K562 (cell line): ENCODE results near the gene ARHGEF17.

Source experiments
- KDM1A ChIP-seq, 2 experiments: fragments of 450-650 bp; IDR thresholded peaks; 2 replicates each; pipeline ENCODE4 v1.6.1; 2016; ENCODE audit warnings: mild to moderate bottlenecking in 2 of 2
- RCOR1 ChIP-seq, 2 experiments: IDR thresholded peaks; 2 replicates each; pipeline ENCODE4 v1.6.1; 2012; ENCODE audit warnings: low read depth in 2 of 2, low read length in 2 of 2, borderline replicate concordance in 1 of 2, improper control_type of control experiment in 1 of 2
- SMC3 ChIP-seq: conservative IDR thresholded peaks from 2 replicates; pipeline ENCODE4 v1.6.1; 2011; ENCODE audit warnings: low read depth, low read length, improper control_type of control experiment; ENCODE audit not compliant: insufficient read depth
- TAF1 ChIP-seq: IDR thresholded peaks from 2 replicates; pipeline ENCODE4 v1.6.1; 2011; ENCODE audit warnings: mild to moderate bottlenecking, low read length, moderate library complexity; ENCODE audit not compliant: insufficient read depth, control insufficient read depth, severe bottlenecking; ENCODE audit errors: extremely low read depth
- ZNF324 ChIP-seq: fragments of 250-450 bp; sonication (Bioruptor Pico); IDR thresholded peaks from 2 replicates; pipeline ENCODE4 v1.4.0; 2020; ENCODE audit warnings: mild to moderate bottlenecking
- TF ChIP-seq, protein P1 (sequence below): fragments of 450-650 bp; IDR thresholded peaks from one replicate; pipeline ENCODE4 v1.6.1; 2018; ENCODE audit warnings: mild to moderate bottlenecking, moderate library complexity; ENCODE audit not compliant: partially characterized antibody

DNA sequence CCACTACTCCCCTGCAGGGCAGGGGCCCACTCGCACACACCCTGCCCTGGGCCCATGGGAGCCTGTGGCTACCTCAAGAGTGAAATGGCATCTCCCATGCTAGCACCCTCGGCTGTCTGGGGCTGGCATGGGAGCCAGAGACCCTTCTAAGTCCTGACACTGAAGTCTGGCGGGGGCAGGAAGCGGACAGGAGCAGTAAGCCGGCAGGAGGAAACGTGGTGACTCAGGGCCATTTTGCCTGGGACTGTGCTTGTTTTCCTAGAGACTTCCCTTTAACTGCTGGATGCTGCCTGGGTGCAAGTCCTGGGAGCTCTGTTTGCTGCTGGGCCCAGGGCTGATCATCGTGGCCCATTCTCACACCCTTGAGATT, 84.9 kb downstream of the ARHGEF17 start:
- TF ChIP-seq KDM1A (IDR thresholded peaks at IDR 0.05): no peak
- no peak for TF ChIP-seq ZNF324 (CRISPR knock-in tag)
- TF ChIP-seq, protein P1, sequence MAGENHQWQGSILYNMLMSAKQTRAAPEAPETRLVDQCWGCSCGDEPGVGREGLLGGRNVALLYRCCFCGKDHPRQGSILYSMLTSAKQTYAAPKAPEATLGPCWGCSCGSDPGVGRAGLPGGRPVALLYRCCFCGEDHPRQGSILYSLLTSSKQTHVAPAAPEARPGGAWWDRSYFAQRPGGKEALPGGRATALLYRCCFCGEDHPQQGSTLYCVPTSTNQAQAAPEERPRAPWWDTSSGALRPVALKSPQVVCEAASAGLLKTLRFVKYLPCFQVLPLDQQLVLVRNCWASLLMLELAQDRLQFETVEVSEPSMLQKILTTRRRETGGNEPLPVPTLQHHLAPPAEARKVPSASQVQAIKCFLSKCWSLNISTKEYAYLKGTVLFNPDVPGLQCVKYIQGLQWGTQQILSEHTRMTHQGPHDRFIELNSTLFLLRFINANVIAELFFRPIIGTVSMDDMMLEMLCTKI: no peak
- no peak for TF ChIP-seq TAF1
- TF ChIP-seq RCOR1 (IDR thresholded peaks at IDR 0.05; ENCODE audit: borderline replicate concordance in 1 of 2, low read depth in 2 of 2, low read length in 2 of 2): no peak
- TF ChIP-seq SMC3: no peak
